T-cell (primary cell): Measurements from ENCODE around the gene FBXO4. TPM values are rescaled to one million over a fixed set of nuclear protein-coding genes. Genes with fewer than 3 reads are reported as not detected.

Experiments
- ATAC-seq, 4 experiments: fragments of 200-7000 bp in 3 of 4; fragments of 150-1000 bp in 1 of 4; cut with Tn5 transposase; replicated peaks in 1 of 4; 1 replicate in 3 of 4; 2 replicates in 1 of 4; pipeline ENCODE4 v1.10.0; 2021; ENCODE audit warnings: moderate library complexity in 3 of 4, mild to moderate bottlenecking in 2 of 4, moderate number of reproducible peaks in 1 of 4
- CTCF ChIA-PET, 2 donors: fragments of 300-600 bp; sonication (Branson Sonifier 250); formaldehyde crosslinking; loops; one replicate each; lab custom pipeline; 2022; ENCODE audit warnings: antibody characterized with exemption in 2 of 2; lab: Charles Lee
- POLR2A ChIA-PET, 2 donors: fragments of 300-600 bp; sonication (Branson Sonifier 250); formaldehyde crosslinking; loops; one replicate each; lab custom pipeline; 2022; ENCODE audit warnings: antibody characterized with exemption in 2 of 2; lab: Charles Lee
- DNase-seq, 35 experiments: peaks; one replicate each; pipeline versions ENCODE4 v3.0.0 to v3.0.0-alpha.2; 2013 to 2023
- H3K27ac ChIP-seq: one replicate; pipeline ENCODE4 v1.5.1; 2013; ENCODE audit warnings: low read length
- H3K27me3 ChIP-seq, 2 experiments: replicated peaks in 1 of 2; 1 replicate in 1 of 2; 2 replicates in 1 of 2; pipeline versions ENCODE4 v1.6.1 to v1.7.0; 2013; ENCODE audit warnings: low read length in 1 of 2, mixed read lengths in 1 of 2; ENCODE audit not compliant: control insufficient read depth in 2 of 2, insufficient read depth in 2 of 2; ENCODE audit errors: extremely low read depth in 1 of 2
- H3K36me3 ChIP-seq, 2 donors: 1 replicate in 1 of 2; 2 replicates in 1 of 2; pipeline versions ENCODE4 v1.6.1 to v1.7.0; 2013; ENCODE audit warnings: low read length in 1 of 2; ENCODE audit not compliant: control insufficient read depth in 2 of 2, insufficient read depth in 1 of 2; ENCODE audit errors: extremely low read depth in 1 of 2
- H3K4me1 ChIP-seq, 2 experiments: 1 replicate in 1 of 2; 2 replicates in 1 of 2; pipeline versions ENCODE4 v1.6.1 to v1.7.0; 2013; ENCODE audit warnings: low read length in 2 of 2, mixed read lengths in 1 of 2; ENCODE audit not compliant: insufficient read depth in 2 of 2, control insufficient read depth in 1 of 2; ENCODE audit errors: extremely low read depth in 1 of 2
- H3K4me3 ChIP-seq, 2 donors: 1 replicate in 1 of 2; 2 replicates in 1 of 2; pipeline versions ENCODE4 v1.5.1 to v1.7.0; 2013; ENCODE audit warnings: mild to moderate bottlenecking in 2 of 2, low read length in 1 of 2, moderate library complexity in 1 of 2; ENCODE audit not compliant: control insufficient read depth in 1 of 2; ENCODE audit errors: extremely low read depth in 1 of 2
- H3K9me3 ChIP-seq: 2 replicates; pipeline ENCODE4 v1.7.0; 2013
- H3K27ac Mint-ChIP-seq, 2 donors: one replicate each; pipeline ENCODE4 v1.8.0; 2020 to 2021; ENCODE audit warnings: mild to moderate bottlenecking in 2 of 2, mixed read lengths in 2 of 2
- H3K27me3 Mint-ChIP-seq, 2 donors: one replicate each; pipeline ENCODE4 v1.8.0; 2021 to 2022; ENCODE audit warnings: mixed read lengths in 2 of 2
- H3K36me3 Mint-ChIP-seq: one replicate; pipeline ENCODE4 v1.8.0; 2021; ENCODE audit warnings: mixed read lengths
- H3K4me1 Mint-ChIP-seq, 3 donors: one replicate each; pipeline ENCODE4 v1.8.0; 2020 to 2022; ENCODE audit warnings: mixed read lengths in 3 of 3, mild to moderate bottlenecking in 1 of 3
- H3K4me3 Mint-ChIP-seq, 3 donors: one replicate each; pipeline ENCODE4 v1.8.0; 2020 to 2022; ENCODE audit warnings: mild to moderate bottlenecking in 3 of 3, mixed read lengths in 3 of 3, moderate library complexity in 3 of 3
- H3K9me3 Mint-ChIP-seq, 3 donors: one replicate each; pipeline ENCODE4 v1.8.0; 2020 to 2022; ENCODE audit warnings: mixed read lengths in 3 of 3
- whole genome bisulfite sequencing: methylation state at CpG from one replicate; pipeline ENCODE4 v1.1.5; 2013; ENCODE audit warnings: missing lambda C conversion rate; ENCODE audit not compliant: insufficient coverage; 5-methylcytosine and 5-hydroxymethylcytosine counted together
- total RNA-seq, 35 experiments: library from RNA in 6 of 35; stranded (reverse) in 6 of 35; fragments of 120-200 nt in 1 of 35; gene quantifications; one replicate each; pipeline versions ENCODE4 v1.2.1 to v1.2.4 and lab custom pipeline; 2013 to 2026

FBXO4 gene
- total RNA-seq, 5 donors from 2014 or later (not counting 1 experiment from before 2014, with no cell fraction given), result 11.3 to 17.3 (median 13.7) TPM

GRCh38 chr5:41883243-41883642, 41.8 kb upstream of the FBXO4 start:
- DNase-seq, result no peak
- ChIA-PET CTCF (no interaction called here), POLR2A (no interaction called here)
- Mint-ChIP-seq H3K27ac (no peak overlapping the region), H3K9me3 (no peaks in the 10 kb centered on the region), H3K27me3 (peaks cover 14 to 28% of the 10 kb centered on the region in 2 donors), H3K36me3 (no peaks in the 10 kb centered on the region), H3K4me3 (no peak overlapping the region), H3K4me1 (no peaks in the 10 kb centered on the region)
- ATAC-seq, result no peak
- H3K27ac ChIP-seq, result no peak overlapping the region
- no peaks in the 10 kb centered on the region for H3K9me3 ChIP-seq
- no peaks in the 10 kb centered on the region for H3K36me3 ChIP-seq
- no peaks in the 10 kb centered on the region for H3K27me3 ChIP-seq
- H3K4me3 ChIP-seq, result no peak overlapping the region
- no CpG with 5 or more reads among the region's 3 CpGs for WGBS
- H3K4me1 ChIP-seq, result no peaks in the 10 kb centered on the region

DNA sequence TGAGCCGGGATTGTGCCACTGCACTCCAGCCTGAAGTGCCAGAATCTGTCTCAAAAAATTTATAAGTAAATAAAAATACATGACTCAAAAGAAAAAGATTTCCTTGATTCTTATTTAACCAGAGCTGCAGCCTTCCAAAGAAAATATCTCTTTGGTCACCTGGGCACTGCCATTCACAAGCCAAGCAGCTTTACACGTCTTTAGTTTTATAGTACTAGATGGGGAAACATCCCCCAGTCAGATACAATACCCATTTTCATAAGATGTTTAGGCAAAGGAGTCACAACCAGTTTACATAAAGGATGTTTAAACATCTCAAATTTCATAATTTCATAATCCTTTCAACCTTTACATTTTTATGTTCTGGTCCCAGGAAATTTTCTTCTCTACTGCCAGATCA, 41.1 kb upstream of the FBXO4 start:
- H3K27ac ChIP-seq, result no peak overlapping the region
- Mint-ChIP-seq H3K4me3 (no peak overlapping the region), H3K4me1 (no peaks in the 10 kb centered on the region), H3K9me3 (no peaks in the 10 kb centered on the region), H3K27me3 (peaks cover 13 to 25% of the 10 kb centered on the region in 2 donors), H3K27ac (no peak overlapping the region), H3K36me3 (no peaks in the 10 kb centered on the region)
- DNase-seq (no peak), ATAC-seq (no peak)
- CTCF ChIA-PET, result no interaction called here
- H3K9me3 ChIP-seq, result no peaks in the 10 kb centered on the region
- no peak overlapping the region for H3K4me3 ChIP-seq
- POLR2A ChIA-PET, result no interaction called here
- WGBS, result no CpG with 5 or more reads among the region's 2 CpGs
- H3K36me3 ChIP-seq, result no peaks in the 10 kb centered on the region
- H3K4me1 ChIP-seq, result no peaks in the 10 kb centered on the region
- H3K27me3 ChIP-seq, result no peaks in the 10 kb centered on the region

DNA sequence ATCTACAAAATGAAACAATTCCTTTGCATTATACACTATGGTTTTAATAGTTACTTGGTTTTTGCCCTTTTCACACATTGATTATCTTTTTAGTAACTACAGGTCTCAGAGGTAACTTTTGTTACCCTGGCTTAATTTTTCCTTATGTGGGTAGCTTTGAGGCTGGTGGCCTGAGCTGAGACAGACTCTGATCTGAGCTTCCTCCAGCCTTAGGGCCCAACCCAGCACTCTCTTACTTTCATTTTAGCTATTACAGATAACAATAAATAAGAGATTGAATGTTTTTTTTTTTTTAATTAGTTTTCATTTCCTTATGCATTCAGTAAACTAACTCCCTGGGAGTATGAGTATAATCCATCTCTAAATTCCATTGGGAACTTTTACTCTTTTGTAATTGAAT, 39.8 kb upstream of the FBXO4 start:
- Mint-ChIP-seq H3K27ac (no peak overlapping the region), H3K27me3 (peaks cover 9 to 13% of the 10 kb centered on the region in 2 donors), H3K4me3 (no peak overlapping the region), H3K9me3 (no peaks in the 10 kb centered on the region), H3K4me1 (peaks cover 0 to under 1% (median 0%) of the 10 kb centered on the region in 3 donors), H3K36me3 (no peaks in the 10 kb centered on the region)
- Histone ChIP-seq H3K9me3 (no peaks in the 10 kb centered on the region), H3K27me3 (peaks cover 0 to 5% of the 10 kb centered on the region in 2 experiments), H3K4me1 (no peaks in the 10 kb centered on the region), H3K27ac (no peak overlapping the region), H3K36me3 (no peaks in the 10 kb centered on the region), H3K4me3 (no peak overlapping the region)
- ATAC-seq, result no peak
- ChIA-PET POLR2A (no interaction called here), CTCF (interaction anchor here (0.6 to 0.7 kb wide), 2 partner anchors 27 to 982 kb away, joined by 3 to 4 read pairs; no protein-coding TSS in a partner anchor)
- DNase-seq, result no peak

DNA sequence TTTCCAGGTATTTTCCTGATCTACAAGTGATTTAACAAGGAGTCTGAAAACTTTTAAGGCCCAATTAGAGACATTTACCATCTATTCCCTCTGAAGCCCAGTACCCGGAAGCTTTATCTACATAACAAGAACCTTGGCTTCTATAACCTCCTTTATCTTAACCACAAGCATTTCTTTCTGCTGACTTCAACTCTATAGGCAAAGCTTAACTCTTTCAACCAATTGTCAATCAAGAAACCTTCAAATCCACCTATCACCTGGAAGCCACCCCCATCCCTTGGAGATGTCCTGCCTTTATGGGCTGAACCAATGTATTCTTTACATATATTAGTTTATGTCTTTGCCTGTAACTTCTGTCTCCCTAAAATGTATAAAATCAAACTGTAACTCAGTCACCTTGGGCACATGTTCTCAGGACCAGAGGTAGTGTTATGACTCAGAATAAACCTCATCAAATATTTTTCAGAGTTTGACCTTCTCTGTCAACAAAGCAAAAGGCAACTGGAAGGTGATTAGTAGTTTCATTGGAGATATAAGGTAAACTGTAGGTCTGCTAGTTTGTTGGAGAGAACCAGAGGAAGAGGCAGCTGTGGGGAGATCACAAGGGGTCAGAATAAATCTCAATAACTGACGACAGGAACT, 33.9 kb upstream of the FBXO4 start:
- Mint-ChIP-seq H3K9me3 (no peaks in the 10 kb centered on the region), H3K4me3 (no peak overlapping the region), H3K27me3 (peaks cover 18 to 27% of the 10 kb centered on the region in 2 donors), H3K4me1 (peaks cover 0 to 16% (median 3%) of the 10 kb centered on the region in 3 donors), H3K36me3 (no peaks in the 10 kb centered on the region), H3K27ac (peak overlapping the region in 1 of 2 donors; percentile 53)
- no peak for DNase-seq
- peaks cover 0 to 6% of the 10 kb centered on the region in 2 experiments for H3K27me3 ChIP-seq
- H3K27ac ChIP-seq, result no peak overlapping the region
- ChIA-PET POLR2A (interaction anchor here in 1 of 2 donors (0.5 kb wide), 1 partner anchor 46 kb away, joined by 3 read pairs; no protein-coding TSS in a partner anchor), CTCF (no interaction called here)
- H3K9me3 ChIP-seq, result no peaks in the 10 kb centered on the region
- H3K4me3 ChIP-seq, result no peak overlapping the region
- no peaks in the 10 kb centered on the region for H3K36me3 ChIP-seq
- H3K4me1 ChIP-seq, result no peaks in the 10 kb centered on the region
- 83% methylated on average over 1 of the region's 2 CpGs for WGBS
- no peak for ATAC-seq

DNA sequence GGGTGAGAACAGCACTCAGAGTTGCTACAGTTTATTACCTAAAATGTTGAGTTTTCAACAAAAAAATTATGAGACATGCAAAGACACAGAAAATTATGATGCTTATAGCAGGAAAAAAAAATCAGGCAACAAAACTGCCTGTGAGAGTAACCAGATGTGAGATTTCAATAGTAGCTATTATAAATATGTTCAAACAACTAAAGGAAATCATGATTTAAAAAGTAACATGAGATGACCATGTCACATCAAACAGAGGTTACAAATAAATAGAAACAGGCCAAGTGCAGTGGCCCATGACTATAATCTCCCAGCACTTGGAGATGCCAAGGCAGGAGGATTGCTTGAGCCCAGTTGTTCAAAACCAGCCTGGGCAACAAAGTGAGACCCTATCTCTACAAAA, 33.0 kb upstream of the FBXO4 start:
- H3K9me3 ChIP-seq, result no peaks in the 10 kb centered on the region
- H3K4me3 Mint-ChIP-seq, result no peak overlapping the region
- H3K9me3 Mint-ChIP-seq, result no peaks in the 10 kb centered on the region
- H3K27ac Mint-ChIP-seq, result no peak overlapping the region
- no peaks in the 10 kb centered on the region for H3K36me3 Mint-ChIP-seq
- POLR2A ChIA-PET, result no interaction called here
- H3K36me3 ChIP-seq, result no peaks in the 10 kb centered on the region
- H3K4me1 Mint-ChIP-seq, result peaks cover 0 to 16% (median 3%) of the 10 kb centered on the region in 3 donors
- CTCF ChIA-PET, result no interaction called here
- no peak for DNase-seq
- no peak overlapping the region for H3K27ac ChIP-seq
- H3K27me3 ChIP-seq, result peaks cover 0 to 6% of the 10 kb centered on the region in 2 experiments
- H3K4me3 ChIP-seq, result no peak overlapping the region
- no peak for ATAC-seq
- no peaks in the 10 kb centered on the region for H3K4me1 ChIP-seq
- peaks cover 24 to 34% of the 10 kb centered on the region in 2 donors for H3K27me3 Mint-ChIP-seq

DNA sequence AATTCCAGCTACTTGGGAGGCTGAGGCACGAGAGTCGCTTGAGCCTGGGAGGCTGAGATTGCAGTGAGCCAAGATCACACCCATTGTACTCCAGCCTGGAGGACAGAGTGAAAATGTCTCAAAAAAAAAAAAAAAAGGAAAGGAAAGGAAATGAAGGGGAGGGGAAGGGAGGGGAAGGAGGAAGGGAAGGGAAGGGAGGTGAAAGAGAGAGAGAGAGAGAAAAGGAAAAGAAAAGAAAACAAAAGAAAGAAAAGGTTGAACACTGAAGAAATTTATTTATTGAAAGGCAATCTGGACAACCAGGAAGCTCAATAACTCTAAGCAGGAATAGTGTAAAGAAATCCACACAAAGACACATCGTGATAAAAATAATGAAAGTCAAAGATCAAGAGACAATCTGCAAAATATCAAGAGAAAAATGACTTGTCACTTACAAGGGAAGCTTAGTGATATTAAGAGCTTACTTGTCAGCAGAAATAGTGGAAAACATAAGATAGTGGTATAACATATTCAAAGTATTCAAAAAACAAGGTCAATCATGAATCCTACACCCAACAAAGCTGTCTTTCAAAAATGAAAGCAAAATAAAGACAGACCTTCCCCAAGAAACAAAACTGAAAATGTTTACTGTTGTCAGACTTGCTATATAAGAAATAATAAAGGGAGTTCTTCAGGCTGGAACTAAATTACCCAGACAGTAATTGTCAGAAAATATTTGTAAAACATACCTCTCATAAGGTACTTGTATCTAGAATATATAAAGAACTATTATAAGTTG, 31.8 kb upstream of the FBXO4 start:
- Mint-ChIP-seq H3K27me3 (peaks cover 21 to 29% of the 10 kb centered on the region in 2 donors), H3K36me3 (no peaks in the 10 kb centered on the region), H3K9me3 (no peaks in the 10 kb centered on the region), H3K27ac (no peak overlapping the region), H3K4me1 (peaks cover 0 to 16% (median 3%) of the 10 kb centered on the region in 3 donors), H3K4me3 (no peak overlapping the region)
- Histone ChIP-seq H3K27ac (no peak overlapping the region), H3K4me3 (no peak overlapping the region), H3K27me3 (peaks cover 0 to 6% of the 10 kb centered on the region in 2 experiments), H3K36me3 (no peaks in the 10 kb centered on the region), H3K9me3 (no peaks in the 10 kb centered on the region), H3K4me1 (no peaks in the 10 kb centered on the region)
- ChIA-PET POLR2A (no interaction called here), CTCF (interaction anchor here (0.7 to 1.0 kb wide), 3 partner anchors 22 to 92 kb away, joined by 3 to 4 read pairs (median 3); no protein-coding TSS in a partner anchor)
- WGBS, result 94% methylated on average over 2 of the region's 3 CpGs
- DNase-seq, result no peak
- no peak for ATAC-seq
